Activated CD4-positive, alpha-beta T cell treated with anti-CD3 and anti-CD28 coated beads for 4 hours (primary cell): Measurements from ENCODE around the gene LCMT2.
A peak's percentile ranks its signal among the peaks of the same experiment; 100 is the strongest.
"Not testable (repeated sequence)": the region's sequence is repeated elsewhere in the genome, so short reads cannot be mapped to it uniquely, and the experiment has no call there.

Experiments used
- DNase-seq, 2 donors: peaks; one replicate each; pipeline ENCODE4 v3.0.0-alpha.2; 2020

LCMT2 gene

GRCh38 chr15:43312378-43312777, 18.0 kb downstream of the LCMT2 start:
- DNase-seq, result no peak

GRCh38 chr15:43302205-43302817, 28.1 kb downstream of the LCMT2 start, which contains the start of gene TGM7:
Gene TGM7 (minus strand): TSS chr15:43302255.
- no peak for DNase-seq

GRCh38 chr15:43299884-43300283, 30.5 kb downstream of the LCMT2 start:
- DNase-seq, result no peak

GRCh38 chr15:43299411-43299810, 31.0 kb downstream of the LCMT2 start:
- DNase-seq, result no peak

GRCh38 chr15:43294091-43294706, 36.2 kb downstream of the LCMT2 start:
- no peak for DNase-seq

GRCh38 chr15:43293432-43293831, 36.9 kb downstream of the LCMT2 start:
- peak in 1 of 2 donors; percentile 7 for DNase-seq

GRCh38 chr15:43292375-43293078, 37.8 kb downstream of the LCMT2 start:
- DNase-seq, result no peak

GRCh38 chr15:43289656-43290055, 40.7 kb downstream of the LCMT2 start:
- not testable (repeated sequence) for DNase-seq

- no peak for DNase-seq
These were observed 43.1 kb downstream of the LCMT2 start for GRCh38 chr15:43287254-43287653.

GRCh38 chr15:43286074-43286473, 44.3 kb downstream of the LCMT2 start:
- DNase-seq, result no peak

- peak; percentile 31 to 66 for DNase-seq
These were observed 44.8 kb downstream of the LCMT2 start for GRCh38 chr15:43285609-43286037.

GRCh38 chr15:43283526-43283925, 46.8 kb downstream of the LCMT2 start:
- DNase-seq, result no peak

GRCh38 chr15:43281926-43282602, 48.3 kb downstream of the LCMT2 start:
- DNase-seq, result no peak

GRCh38 chr15:43280996-43281395, 49.4 kb downstream of the LCMT2 start:
- no peak for DNase-seq

GRCh38 chr15:43279496-43279895, 50.9 kb downstream of the LCMT2 start:
- no peak for DNase-seq

GRCh38 chr15:43278869-43279268, 51.5 kb downstream of the LCMT2 start:
- DNase-seq, result no peak

GRCh38 chr15:43277901-43278300, 52.5 kb downstream of the LCMT2 start:
- no peak for DNase-seq

GRCh38 chr15:43277231-43277823, 53.0 kb downstream of the LCMT2 start:
- DNase-seq, result no peak

GRCh38 chr15:43276563-43277200, 53.7 kb downstream of the LCMT2 start:
- no peak for DNase-seq

GRCh38 chr15:43275740-43276562, 54.4 kb downstream of the LCMT2 start:
- no peak for DNase-seq

- DNase-seq, result no peak
These were observed 56.2 kb downstream of the LCMT2 start for GRCh38 chr15:43274136-43274535.
